Mesenchymal stem cell (in vitro differentiated cells and primary cell): ENCODE results near the gene GBF1.

Experiments used
- DNase-seq: peaks from one replicate; pipeline ENCODE4 v3.0.0-alpha.2; 2013
- H2AFZ ChIP-seq: one replicate; pipeline ENCODE4 v1.6.1; 2013; ENCODE audit warnings: low read depth, mild to moderate bottlenecking, control low read depth, inconsistent platforms, low read length, moderate library complexity
- H2AK5ac ChIP-seq: 2 replicates; pipeline ENCODE4 v1.6.1; 2013; ENCODE audit warnings: low read length, moderate library complexity, mild to moderate bottlenecking, inconsistent platforms; ENCODE audit not compliant: severe bottlenecking
- H2BK120ac ChIP-seq: one replicate; pipeline ENCODE4 v1.6.1; 2013; ENCODE audit warnings: low read depth, mild to moderate bottlenecking, inconsistent platforms, low read length, moderate library complexity
- H2BK12ac ChIP-seq, 2 experiments: one replicate each; pipeline ENCODE4 v1.6.1; 2013; ENCODE audit warnings: inconsistent platforms in 2 of 2, low read length in 2 of 2, mild to moderate bottlenecking in 2 of 2, moderate library complexity in 2 of 2, control low read depth in 1 of 2
- H2BK15ac ChIP-seq: one replicate; pipeline ENCODE4 v1.6.1; 2013; ENCODE audit warnings: mild to moderate bottlenecking, low read depth, inconsistent platforms; ENCODE audit not compliant: poor library complexity, severe bottlenecking
- H2BK5ac ChIP-seq: 2 replicates; pipeline ENCODE4 v1.6.1; 2013; ENCODE audit warnings: low read depth, mild to moderate bottlenecking, low read length, control low read depth, inconsistent platforms; ENCODE audit not compliant: poor library complexity, severe bottlenecking
- H3K14ac ChIP-seq, 2 experiments: one replicate each; pipeline ENCODE4 v1.6.1; 2013; ENCODE audit warnings: inconsistent platforms in 2 of 2, low read length in 2 of 2, control low read depth in 1 of 2, mild to moderate bottlenecking in 1 of 2, moderate library complexity in 1 of 2
- H3K18ac ChIP-seq, 2 experiments: one replicate each; pipeline ENCODE4 v1.6.1; 2013; ENCODE audit warnings: inconsistent platforms in 2 of 2, low read length in 2 of 2, control low read depth in 1 of 2, low read depth in 1 of 2, mild to moderate bottlenecking in 1 of 2
- H3K23ac ChIP-seq, 2 experiments: one replicate each; pipeline ENCODE4 v1.6.1; 2013; ENCODE audit warnings: inconsistent platforms in 2 of 2, low read length in 2 of 2, mild to moderate bottlenecking in 2 of 2, moderate library complexity in 2 of 2, control low read depth in 1 of 2
- H3K27ac ChIP-seq: 2 replicates; pipeline ENCODE4 v1.5.1; 2013; ENCODE audit warnings: mild to moderate bottlenecking, moderate library complexity, low read length, control low read depth, inconsistent platforms; ENCODE audit not compliant: poor library complexity, severe bottlenecking
- H3K27me3 ChIP-seq, 2 experiments: 2 replicates each; pipeline versions ENCODE4 v1.6.1 to v1.7.0; 2013; ENCODE audit warnings: low read length in 2 of 2, mild to moderate bottlenecking in 2 of 2, moderate library complexity in 2 of 2, control low read depth in 1 of 2, inconsistent platforms in 1 of 2; ENCODE audit not compliant: control insufficient read depth in 1 of 2, insufficient read depth in 1 of 2
- H3K36me3 ChIP-seq, 2 experiments: 2 replicates each; pipeline versions ENCODE4 v1.6.1 to v1.7.0; 2013; ENCODE audit warnings: low read length in 2 of 2, control low read depth in 1 of 2, inconsistent platforms in 1 of 2, low read depth in 1 of 2, mild to moderate bottlenecking in 1 of 2; ENCODE audit not compliant: insufficient read depth in 2 of 2, control insufficient read depth in 1 of 2
- H3K4ac ChIP-seq, 2 experiments: one replicate each; pipeline ENCODE4 v1.6.1; 2013; ENCODE audit warnings: inconsistent platforms in 2 of 2, low read length in 2 of 2, mild to moderate bottlenecking in 2 of 2, moderate library complexity in 2 of 2, control low read depth in 1 of 2, low read depth in 1 of 2
- H3K4me1 ChIP-seq: 2 replicates; pipeline ENCODE4 v1.6.1; 2013; ENCODE audit warnings: low read depth, low read length, control low read depth; ENCODE audit not compliant: control insufficient read depth, insufficient read depth
- H3K4me2 ChIP-seq: 2 replicates; pipeline ENCODE4 v1.6.1; 2013; ENCODE audit warnings: low read length, mild to moderate bottlenecking, inconsistent platforms; ENCODE audit not compliant: poor library complexity, severe bottlenecking
- H3K4me3 ChIP-seq, 2 experiments: 2 replicates each; pipeline versions ENCODE4 v1.5.1 to v1.7.0; 2013; ENCODE audit warnings: low read length in 2 of 2, mild to moderate bottlenecking in 2 of 2, control low read depth in 1 of 2, low read depth in 1 of 2; ENCODE audit not compliant: insufficient read depth in 1 of 2
- H3K79me1 ChIP-seq: replicated peaks from 2 replicates; pipeline ENCODE4 v1.6.1; 2013; ENCODE audit warnings: mild to moderate bottlenecking, control low read depth, low read length, inconsistent platforms; ENCODE audit not compliant: poor library complexity, severe bottlenecking
- H3K9ac ChIP-seq: 2 replicates; pipeline ENCODE4 v1.7.0; 2013; ENCODE audit warnings: mild to moderate bottlenecking, low read length, moderate library complexity
- H3K9me3 ChIP-seq: 2 replicates; pipeline ENCODE4 v1.7.0; 2013; ENCODE audit warnings: mild to moderate bottlenecking, low read length; ENCODE audit not compliant: control insufficient read depth
- H4K8ac ChIP-seq: one replicate; pipeline ENCODE4 v1.6.1; 2013; ENCODE audit warnings: inconsistent platforms, mild to moderate bottlenecking, low read length, moderate library complexity
- H4K91ac ChIP-seq: one replicate; pipeline ENCODE4 v1.6.1; 2013; ENCODE audit warnings: mild to moderate bottlenecking, low read length, inconsistent platforms
- WGBS: methylation state at CpG from one replicate; pipeline ENCODE4 v1.1.7; 2013; ENCODE audit warnings: mixed read lengths; 5-methylcytosine and 5-hydroxymethylcytosine counted together

Gene GBF1

GRCh38 chr10:102234888-102235597 is 10.3 kb upstream of the GBF1 start:
- Histone ChIP-seq H2AFZ (no peak overlapping the region), H2BK120ac (no peak overlapping the region), H3K4me3 (no peak overlapping the region), H2BK5ac (no peak overlapping the region), H3K9ac (no peak overlapping the region), H3K4ac (no peak overlapping the region), H2BK15ac (no peak overlapping the region), H3K14ac (no peak overlapping the region), H3K18ac (no peak overlapping the region), H3K27me3 (peaks cover 16 to 44% of the 10 kb centered on the region in 2 experiments), H4K8ac (no peak overlapping the region), H2BK12ac (no peak overlapping the region), H3K23ac (no peak overlapping the region), H3K4me1 (peaks cover 21% of the 10 kb centered on the region), H3K79me1 (no peaks in the 10 kb centered on the region), H3K36me3 (no peaks in the 10 kb centered on the region), H3K9me3 (no peaks in the 10 kb centered on the region), H3K27ac (no peak overlapping the region), H4K91ac (no peak overlapping the region), H3K4me2 (no peak overlapping the region), H2AK5ac (no peak overlapping the region)
- no peak for DNase-seq
- 72% methylated on average over 5 of the region's 12 CpGs for WGBS

- DNase-seq: no peak
- Histone ChIP-seq H2BK5ac (no peak overlapping the region), H4K8ac (no peak overlapping the region), H3K9ac (no peak overlapping the region), H2BK12ac (no peak overlapping the region), H3K27ac (no peak overlapping the region), H3K23ac (no peak overlapping the region), H2BK120ac (no peak overlapping the region), H3K4me1 (peaks cover 21% of the 10 kb centered on the region), H3K4me2 (no peak overlapping the region), H2AK5ac (no peak overlapping the region), H2BK15ac (no peak overlapping the region), H3K14ac (no peak overlapping the region), H2AFZ (no peak overlapping the region), H4K91ac (no peak overlapping the region), H3K79me1 (no peaks in the 10 kb centered on the region), H3K9me3 (no peaks in the 10 kb centered on the region), H3K4me3 (no peak overlapping the region), H3K36me3 (no peaks in the 10 kb centered on the region), H3K18ac (no peak overlapping the region), H3K27me3 (peaks cover 21 to 49% of the 10 kb centered on the region in 2 experiments), H3K4ac (no peak overlapping the region)
- WGBS: 76% methylated on average over 1 of the region's 1 CpG
Measured at GRCh38 chr10:102235598-102235920, 9.8 kb upstream of the GBF1 start.

GRCh38 chr10:102236006-102236405 is 9.3 kb upstream of the GBF1 start:
- Histone ChIP-seq H3K4me2 (no peak overlapping the region), H2BK5ac (no peak overlapping the region), H3K18ac (no peak overlapping the region), H3K27ac (no peak overlapping the region), H3K27me3 (peaks cover 22 to 51% of the 10 kb centered on the region in 2 experiments), H3K4me1 (peaks cover 21% of the 10 kb centered on the region), H3K23ac (no peak overlapping the region), H3K79me1 (no peaks in the 10 kb centered on the region), H3K4me3 (no peak overlapping the region), H3K4ac (no peak overlapping the region), H3K9ac (no peak overlapping the region), H3K9me3 (no peaks in the 10 kb centered on the region), H2BK120ac (no peak overlapping the region), H2BK12ac (no peak overlapping the region), H3K36me3 (no peaks in the 10 kb centered on the region), H4K8ac (no peak overlapping the region), H2AK5ac (no peak overlapping the region), H4K91ac (no peak overlapping the region), H3K14ac (no peak overlapping the region), H2AFZ (no peak overlapping the region), H2BK15ac (no peak overlapping the region)
- WGBS: 73% methylated on average over 8 of the region's 8 CpGs
- DNase-seq: no peak

- H2BK12ac ChIP-seq: no peak overlapping the region
- 88% methylated on average over 2 of the region's 4 CpGs for WGBS
- H3K9ac ChIP-seq: no peak overlapping the region
Measured at GRCh38 chr10:102237711-102238252, 7.5 kb upstream of the GBF1 start.

More at GRCh38 chr10:102237711-102238252, 7.5 kb upstream of the GBF1 start:
- Histone ChIP-seq H3K14ac (no peak overlapping the region), H3K4ac (no peak overlapping the region), H3K23ac (peak overlapping the region in 1 of 2 experiments; percentile 6), H4K91ac (no peak overlapping the region), H3K9me3 (no peaks in the 10 kb centered on the region), H3K18ac (no peak overlapping the region), H3K79me1 (no peaks in the 10 kb centered on the region), H2BK5ac (no peak overlapping the region), H2AFZ (no peak overlapping the region), H2AK5ac (no peak overlapping the region), H2BK15ac (no peak overlapping the region), H2BK120ac (no peak overlapping the region), H3K4me2 (no peak overlapping the region), H3K27ac (no peak overlapping the region), H3K36me3 (no peaks in the 10 kb centered on the region), H3K4me1 (peaks cover 24% of the 10 kb centered on the region), H4K8ac (no peak overlapping the region), H3K4me3 (no peak overlapping the region), H3K27me3 (peaks cover 22 to 46% of the 10 kb centered on the region in 2 experiments)
- DNase-seq: no peak
